SU-DHL-6 (cell line): ENCODE measurements around the gene FER1L5.

Source experiments
- H2AFZ ChIP-seq: fragments of 200-600 bp; sonication (generic); 2 replicates; pipeline ENCODE4 v1.6.1; 2014; ENCODE audit warnings: low read depth, mild to moderate bottlenecking, moderate library complexity, mixed read lengths, antibody characterized with exemption, low read length; ENCODE audit not compliant: severe bottlenecking
- H3F3A ChIP-seq: fragments of 200-600 bp; shearing (Covaris generic); 2 replicates; pipeline ENCODE4 v1.6.0; 2016; ENCODE audit warnings: antibody characterized with exemption, mild to moderate bottlenecking; ENCODE audit not compliant: insufficient read depth
- H3K27ac ChIP-seq: fragments of 200-600 bp; sonication (generic); 2 replicates; pipeline ENCODE4 v1.5.1; 2016; ENCODE audit warnings: low read depth, mild to moderate bottlenecking, low read length, moderate library complexity, mixed read lengths
- H3K27me3 ChIP-seq: fragments of 200-600 bp; sonication (generic), shearing (Covaris generic); 2 replicates; pipeline ENCODE4 v1.6.0; 2014; ENCODE audit warnings: mild to moderate bottlenecking, low read length
- H3K36me3 ChIP-seq: fragments of 200-600 bp; sonication (generic); 2 replicates; pipeline ENCODE4 v1.6.1; 2014; ENCODE audit warnings: mild to moderate bottlenecking, low read length, mixed read lengths
- H3K4me2 ChIP-seq: fragments of 300-600, 200-600 bp; shearing (Covaris generic), sonication (generic); 2 replicates; pipeline ENCODE4 v1.6.0; 2014; ENCODE audit warnings: low read length, low read depth, mild to moderate bottlenecking; ENCODE audit not compliant: poor library complexity, severe bottlenecking
- H3K4me3 ChIP-seq: fragments of 200-600 bp; sonication (generic); 2 replicates; pipeline ENCODE4 v1.5.1; 2014; ENCODE audit warnings: antibody characterized with exemption, low read length, mild to moderate bottlenecking, mixed read lengths; ENCODE audit not compliant: insufficient read depth, poor library complexity, severe bottlenecking
- H3K79me2 ChIP-seq: fragments of 200-600 bp; sonication (generic); 2 replicates; pipeline ENCODE4 v1.6.1; 2014; ENCODE audit warnings: mild to moderate bottlenecking, low read length, moderate library complexity; ENCODE audit not compliant: insufficient read depth
- H3K9ac ChIP-seq: fragments of 200-600 bp; sonication (generic); 2 replicates; pipeline ENCODE4 v1.7.0; 2014; ENCODE audit warnings: mild to moderate bottlenecking, low read length
- H3K9me2 ChIP-seq: fragments of 200-600 bp; sonication (generic); replicated peaks from 2 replicates; pipeline ENCODE4 v1.6.1; 2014; ENCODE audit warnings: low read length; ENCODE audit not compliant: insufficient read depth
- H3K9me3 ChIP-seq: fragments of 200-600 bp; sonication (generic); 2 replicates; pipeline ENCODE4 v1.6.1; 2014; ENCODE audit warnings: low read length, mixed read lengths; ENCODE audit not compliant: insufficient read depth
- H4K20me1 ChIP-seq: fragments of 200-600 bp; sonication (generic); 2 replicates; pipeline ENCODE4 v1.6.1; 2014; ENCODE audit warnings: low read depth, mild to moderate bottlenecking, antibody characterized with exemption, low read length, moderate library complexity, mixed read lengths
- EZH2phosphoT487 ChIP-seq: fragments of 200-600 bp; sonication (generic), shearing (Covaris generic); conservative IDR thresholded peaks from 2 replicates; pipeline ENCODE4 v1.6.1; 2018; ENCODE audit warnings: mild to moderate bottlenecking, antibody characterized with exemption, low read length, moderate library complexity, mixed read lengths
- TF ChIP-seq, protein P1 (sequence below): fragments of 200-600 bp; sonication (generic); IDR thresholded peaks from one replicate; pipeline ENCODE4 v1.5.1; 2017; ENCODE audit warnings: antibody characterized with exemption, mild to moderate bottlenecking, low read length, moderate library complexity; ENCODE audit not compliant: insufficient read depth, poor library complexity, severe bottlenecking

The FER1L5 gene

DNA sequence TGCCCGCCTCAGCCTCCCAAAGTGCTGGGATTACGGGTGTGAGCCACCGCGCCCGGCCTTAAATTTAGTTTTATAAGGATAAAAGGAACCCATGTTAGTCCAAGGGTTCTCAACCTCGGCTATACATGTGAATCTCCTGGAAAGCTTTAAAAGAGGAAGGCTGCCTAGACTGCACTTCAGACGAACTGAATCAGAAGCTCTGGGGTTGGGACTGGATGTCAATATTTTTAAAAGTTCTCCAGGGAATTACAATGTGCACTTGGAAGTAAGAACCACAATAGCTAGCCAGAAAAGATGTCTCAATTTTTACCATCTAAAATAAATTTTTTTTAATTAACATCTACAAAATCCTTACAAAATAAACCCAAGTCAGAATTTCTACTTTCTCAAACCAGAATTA is 87.2 kb downstream of the FER1L5 start:
- Histone ChIP-seq H2AFZ (no peak overlapping the region), H4K20me1 (no peaks in the 10 kb centered on the region), H3K4me3 (no peak overlapping the region), H3K27me3 (no peaks in the 10 kb centered on the region), H3F3A (no peaks in the 10 kb centered on the region), H3K36me3 (peaks cover 4% of the 10 kb centered on the region; the same call in 1 of the 2 replicates), H3K4me2 (no peak overlapping the region), H3K9me3 (no peaks in the 10 kb centered on the region), H3K27ac (no peak overlapping the region), H3K9ac (no peak overlapping the region), H3K9me2 (no peaks in the 10 kb centered on the region), H3K79me2 (no peaks in the 10 kb centered on the region)
- TF ChIP-seq, protein P1, sequence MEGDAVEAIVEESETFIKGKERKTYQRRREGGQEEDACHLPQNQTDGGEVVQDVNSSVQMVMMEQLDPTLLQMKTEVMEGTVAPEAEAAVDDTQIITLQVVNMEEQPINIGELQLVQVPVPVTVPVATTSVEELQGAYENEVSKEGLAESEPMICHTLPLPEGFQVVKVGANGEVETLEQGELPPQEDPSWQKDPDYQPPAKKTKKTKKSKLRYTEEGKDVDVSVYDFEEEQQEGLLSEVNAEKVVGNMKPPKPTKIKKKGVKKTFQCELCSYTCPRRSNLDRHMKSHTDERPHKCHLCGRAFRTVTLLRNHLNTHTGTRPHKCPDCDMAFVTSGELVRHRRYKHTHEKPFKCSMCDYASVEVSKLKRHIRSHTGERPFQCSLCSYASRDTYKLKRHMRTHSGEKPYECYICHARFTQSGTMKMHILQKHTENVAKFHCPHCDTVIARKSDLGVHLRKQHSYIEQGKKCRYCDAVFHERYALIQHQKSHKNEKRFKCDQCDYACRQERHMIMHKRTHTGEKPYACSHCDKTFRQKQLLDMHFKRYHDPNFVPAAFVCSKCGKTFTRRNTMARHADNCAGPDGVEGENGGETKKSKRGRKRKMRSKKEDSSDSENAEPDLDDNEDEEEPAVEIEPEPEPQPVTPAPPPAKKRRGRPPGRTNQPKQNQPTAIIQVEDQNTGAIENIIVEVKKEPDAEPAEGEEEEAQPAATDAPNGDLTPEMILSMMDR: no peak
- TF ChIP-seq EZH2phosphoT487: no peak

DNA sequence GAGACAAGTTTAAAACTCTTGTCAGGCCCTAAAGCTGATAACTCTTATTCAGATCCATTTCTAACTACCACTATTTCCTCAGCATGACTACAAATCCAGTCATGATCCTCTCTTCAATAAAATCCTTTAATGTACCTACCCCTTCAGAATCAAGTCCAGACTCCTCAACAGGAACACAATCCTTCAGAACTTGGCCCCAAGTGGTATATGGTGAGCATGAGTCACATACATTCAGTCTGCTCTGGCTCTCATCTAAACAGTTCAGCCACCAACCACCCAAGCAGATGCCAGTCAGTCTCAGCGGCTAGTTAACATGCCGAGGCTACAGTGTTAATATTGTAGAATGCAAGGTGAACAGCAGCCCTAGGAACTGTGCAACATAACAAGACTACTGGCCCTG is 87.6 kb downstream of the FER1L5 start:
- H3F3A ChIP-seq: no peaks in the 10 kb centered on the region
- no peak for TF ChIP-seq EZH2phosphoT487
- TF ChIP-seq, protein P1: no peak

DNA sequence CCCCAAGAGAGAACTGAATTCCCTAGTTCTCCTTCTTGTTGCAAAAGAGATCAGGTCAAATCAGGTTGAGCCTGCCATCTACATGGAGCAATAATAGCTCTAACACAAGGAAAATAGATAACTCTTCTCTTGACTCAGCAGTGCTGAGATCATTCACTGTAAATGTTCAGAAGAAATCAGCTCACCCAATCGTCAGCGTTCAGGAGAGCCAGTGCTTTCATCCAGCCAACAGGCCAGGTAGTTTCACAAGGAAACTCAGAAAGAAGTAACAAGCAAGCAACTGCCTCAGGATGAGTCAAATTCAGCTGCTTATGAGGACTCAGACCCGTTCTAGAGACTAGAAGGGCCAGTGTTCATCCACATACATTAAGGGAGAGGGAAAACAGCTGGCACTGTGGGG is 91.4 kb downstream of the FER1L5 start:
- Histone ChIP-seq H3K9ac (no peak overlapping the region), H3K4me3 (no peak overlapping the region), H3K27me3 (no peaks in the 10 kb centered on the region), H4K20me1 (no peaks in the 10 kb centered on the region), H3F3A (no peaks in the 10 kb centered on the region), H3K9me2 (no peaks in the 10 kb centered on the region), H3K4me2 (no peak overlapping the region), H2AFZ (no peak overlapping the region), H3K79me2 (0 out of 2 replicates have a peak, but pooled peaks cover under 1% of the 10 kb centered on the region), H3K36me3 (no peaks in the 10 kb centered on the region), H3K9me3 (no peaks in the 10 kb centered on the region), H3K27ac (no peak overlapping the region)
- no peak for TF ChIP-seq EZH2phosphoT487
- TF ChIP-seq, protein P1: no peak

More for the DNA sequence above, 87.6 kb downstream of the FER1L5 start:
- no peaks in the 10 kb centered on the region for H3K79me2 ChIP-seq
- H3K4me3 ChIP-seq: no peak overlapping the region
- no peak overlapping the region for H3K4me2 ChIP-seq
- H3K9me3 ChIP-seq: no peaks in the 10 kb centered on the region
- H2AFZ ChIP-seq: no peak overlapping the region
- no peak overlapping the region for H3K9ac ChIP-seq
- H4K20me1 ChIP-seq: no peaks in the 10 kb centered on the region
- no peaks in the 10 kb centered on the region for H3K27me3 ChIP-seq
- no peak overlapping the region for H3K27ac ChIP-seq
- peaks cover 4% of the 10 kb centered on the region; the same call in 1 of the 2 replicates for H3K36me3 ChIP-seq
- H3K9me2 ChIP-seq: no peaks in the 10 kb centered on the region
